DOHH2 (cell line): ENCODE results near the gene CCSER2.

Experiments
- EZH2phosphoT487 ChIP-seq: fragments of 200-600 bp; sonication (generic); IDR thresholded peaks from 2 replicates; pipeline ENCODE4 v1.6.1; 2017; ENCODE audit warnings: borderline replicate concordance, mild to moderate bottlenecking, antibody characterized with exemption, low read length, moderate library complexity, mixed read lengths
- TF ChIP-seq, protein P1 (sequence below): fragments of 200-600 bp; sonication (generic); IDR thresholded peaks from one replicate; pipeline ENCODE4 v1.5.1; 2014; ENCODE audit warnings: antibody characterized with exemption, mild to moderate bottlenecking, low read depth, low read length; ENCODE audit not compliant: poor library complexity, severe bottlenecking

DNA sequence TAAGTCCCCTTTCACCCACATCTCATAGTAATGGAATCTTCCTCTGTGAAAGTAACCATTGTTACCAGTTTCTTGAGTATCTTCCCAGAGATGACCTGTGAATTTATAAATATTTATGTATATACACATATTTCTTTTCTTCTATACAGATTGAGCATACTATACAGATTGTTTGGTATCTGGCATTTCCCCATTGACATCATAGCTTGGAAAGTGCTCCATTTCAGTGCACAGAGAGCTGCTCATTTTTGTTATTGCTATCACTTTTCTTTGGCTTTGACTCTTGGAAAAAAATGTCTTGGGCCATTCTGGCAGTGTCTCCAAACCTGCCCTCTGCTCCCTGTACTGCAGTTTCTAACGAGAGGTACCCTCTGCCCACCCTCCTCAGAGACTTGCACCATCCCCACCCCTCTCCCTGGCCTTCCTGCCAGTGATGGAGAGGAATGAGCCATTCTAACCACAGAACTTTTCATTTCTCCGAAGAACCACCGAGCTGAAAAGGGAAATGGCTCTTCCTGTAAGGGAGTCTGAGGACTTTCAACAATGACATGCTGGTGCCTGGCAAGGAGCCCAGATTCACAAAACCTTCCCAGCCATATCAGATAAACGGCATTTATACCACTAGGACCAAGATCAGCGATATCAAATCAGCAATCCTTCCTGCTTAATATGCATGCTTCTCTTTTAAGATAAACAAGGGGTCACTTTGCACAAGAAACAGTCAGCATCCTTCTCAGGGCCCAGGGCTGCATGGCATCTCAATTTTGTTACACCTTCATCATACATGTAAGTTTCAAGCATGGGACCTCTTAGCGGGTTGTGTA lies 19.7 kb upstream of the CCSER2 start:
- TF ChIP-seq, protein P1, sequence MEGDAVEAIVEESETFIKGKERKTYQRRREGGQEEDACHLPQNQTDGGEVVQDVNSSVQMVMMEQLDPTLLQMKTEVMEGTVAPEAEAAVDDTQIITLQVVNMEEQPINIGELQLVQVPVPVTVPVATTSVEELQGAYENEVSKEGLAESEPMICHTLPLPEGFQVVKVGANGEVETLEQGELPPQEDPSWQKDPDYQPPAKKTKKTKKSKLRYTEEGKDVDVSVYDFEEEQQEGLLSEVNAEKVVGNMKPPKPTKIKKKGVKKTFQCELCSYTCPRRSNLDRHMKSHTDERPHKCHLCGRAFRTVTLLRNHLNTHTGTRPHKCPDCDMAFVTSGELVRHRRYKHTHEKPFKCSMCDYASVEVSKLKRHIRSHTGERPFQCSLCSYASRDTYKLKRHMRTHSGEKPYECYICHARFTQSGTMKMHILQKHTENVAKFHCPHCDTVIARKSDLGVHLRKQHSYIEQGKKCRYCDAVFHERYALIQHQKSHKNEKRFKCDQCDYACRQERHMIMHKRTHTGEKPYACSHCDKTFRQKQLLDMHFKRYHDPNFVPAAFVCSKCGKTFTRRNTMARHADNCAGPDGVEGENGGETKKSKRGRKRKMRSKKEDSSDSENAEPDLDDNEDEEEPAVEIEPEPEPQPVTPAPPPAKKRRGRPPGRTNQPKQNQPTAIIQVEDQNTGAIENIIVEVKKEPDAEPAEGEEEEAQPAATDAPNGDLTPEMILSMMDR = no peak
- no peak for TF ChIP-seq EZH2phosphoT487
